ENCODE results near the gene PLSCR1.
"Not testable (repeated sequence)": the region's sequence is repeated elsewhere in the genome, so short reads cannot be mapped to it uniquely, and the experiment has no call there.

Gene PLSCR1

DNA sequence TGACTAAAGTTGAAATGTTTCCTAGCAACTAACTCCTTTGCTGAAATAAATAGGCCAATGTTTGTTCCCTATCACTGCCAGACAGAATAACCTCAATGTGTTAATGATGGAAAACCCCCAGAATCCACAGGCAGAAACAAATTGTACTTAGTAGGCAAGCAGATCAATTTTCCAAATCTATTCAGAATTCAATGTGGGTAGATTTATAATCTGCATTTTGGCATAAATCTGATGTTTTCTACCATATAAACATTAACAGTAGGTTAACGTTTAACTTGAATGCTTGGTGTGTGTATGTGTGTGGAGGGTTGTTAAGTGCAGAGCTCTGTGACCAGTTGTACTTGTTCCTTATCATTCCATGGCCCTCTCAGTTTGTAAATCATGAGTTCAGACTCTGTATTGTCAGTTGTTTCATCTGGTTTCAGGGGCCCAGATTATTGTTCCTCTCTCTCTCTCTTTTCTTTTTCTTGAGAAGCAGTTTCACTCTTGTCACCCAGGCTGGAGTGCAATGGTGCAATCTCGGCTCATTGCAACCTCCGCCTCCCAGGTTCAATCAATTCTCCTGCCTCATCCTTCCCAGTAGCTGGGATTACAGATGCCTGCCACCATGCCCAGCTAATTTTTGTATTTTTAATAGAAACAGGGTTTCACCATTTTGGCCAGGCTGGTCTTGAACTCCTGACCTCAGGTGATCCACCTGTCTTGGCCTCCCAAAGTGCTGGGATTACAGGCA, 32.8 kb downstream of the PLSCR1 start:
- DNase-seq (ENCODE audit: low spot score): no peak

DNA sequence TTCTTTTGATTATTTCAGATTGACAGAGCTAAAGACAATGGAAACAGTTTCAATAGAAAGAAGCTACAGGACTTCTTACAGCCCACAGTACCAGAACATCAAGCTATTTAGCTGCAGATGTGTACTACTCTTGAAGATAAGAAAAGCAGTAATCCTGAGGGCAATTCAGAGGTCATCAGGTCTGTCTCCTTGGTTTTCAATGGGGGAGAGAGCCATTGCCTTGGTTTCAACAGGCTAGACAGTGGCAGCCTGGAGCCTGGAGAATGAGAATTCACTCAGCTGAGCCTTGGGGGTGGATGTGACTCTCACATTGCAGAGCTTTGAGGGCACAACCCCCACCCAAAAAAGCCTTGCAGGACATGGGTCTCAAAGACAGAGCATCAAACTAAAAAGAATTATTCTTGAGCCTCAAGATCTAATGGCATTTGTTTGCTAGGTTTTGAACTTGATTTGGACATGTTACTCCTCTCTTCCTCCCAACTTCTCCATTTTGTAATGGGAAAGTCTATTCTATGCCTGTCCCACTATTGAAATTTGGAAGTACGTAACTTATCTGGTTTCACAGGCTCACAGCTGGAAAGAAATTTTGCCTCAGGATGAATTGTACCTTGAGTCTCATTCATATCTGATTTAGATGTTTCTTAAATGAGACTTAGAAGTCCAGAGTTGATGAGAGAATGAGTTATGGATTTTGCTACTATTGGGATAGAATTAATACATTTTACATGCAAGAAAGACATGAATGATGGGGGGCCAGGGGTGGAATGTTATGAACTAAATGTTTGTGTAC, 36.9 kb downstream of the PLSCR1 start:
- no peak for DNase-seq (ENCODE audit: low spot score)

DNA sequence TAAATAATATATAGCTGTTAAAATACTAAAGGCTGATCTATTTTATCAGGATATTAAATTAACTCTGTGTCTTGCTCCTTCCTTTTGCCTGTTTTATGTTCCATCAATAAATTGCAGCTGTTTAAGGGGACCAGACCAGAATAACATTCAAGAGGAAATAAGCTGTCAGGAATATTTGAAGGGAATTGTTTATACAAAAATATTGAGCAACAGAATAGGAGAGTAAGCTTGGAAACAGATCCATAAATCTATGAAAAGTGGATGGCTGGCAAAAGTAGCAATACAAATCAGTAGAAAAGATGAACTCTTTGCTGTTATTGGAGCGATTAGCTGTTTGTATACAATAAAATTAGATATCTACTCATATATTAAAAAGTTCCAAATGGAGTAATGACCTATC, 38.9 kb downstream of the PLSCR1 start:
- DNase-seq (ENCODE audit: low spot score): no peak

DNA sequence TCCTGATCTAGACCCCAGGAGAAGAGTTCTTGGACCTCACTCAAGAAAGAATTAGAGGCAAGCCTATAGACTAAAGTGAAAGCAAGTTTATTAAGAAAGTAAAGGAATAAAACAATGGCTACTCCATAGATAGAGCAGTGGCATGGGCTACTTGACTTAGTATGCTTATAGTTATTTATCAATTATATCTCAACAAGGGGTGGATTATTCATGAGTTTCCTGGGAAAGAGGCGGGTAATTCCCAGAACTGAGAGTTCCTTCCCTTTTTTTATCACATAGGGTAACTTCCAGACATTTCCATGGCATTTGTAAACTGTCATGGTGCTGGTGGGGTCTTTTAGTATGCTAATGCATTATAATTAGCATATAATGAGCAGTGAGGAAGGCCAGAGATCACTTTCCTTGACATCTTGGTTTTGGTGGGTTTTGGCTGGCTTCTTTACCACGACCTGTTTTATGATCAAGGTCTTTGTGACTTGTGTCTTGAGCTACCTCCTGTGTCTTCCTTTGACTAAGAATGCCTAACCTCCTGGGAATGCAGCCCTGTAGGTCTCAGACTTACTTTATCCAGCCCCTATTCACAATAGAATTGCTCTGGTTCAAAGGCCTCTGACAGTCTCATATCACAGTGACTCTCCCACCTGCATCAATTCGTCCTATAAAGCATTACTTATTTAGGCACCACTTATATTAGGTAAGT, 39.8 kb downstream of the PLSCR1 start:
- no peak for DNase-seq (ENCODE audit: low spot score)

DNA sequence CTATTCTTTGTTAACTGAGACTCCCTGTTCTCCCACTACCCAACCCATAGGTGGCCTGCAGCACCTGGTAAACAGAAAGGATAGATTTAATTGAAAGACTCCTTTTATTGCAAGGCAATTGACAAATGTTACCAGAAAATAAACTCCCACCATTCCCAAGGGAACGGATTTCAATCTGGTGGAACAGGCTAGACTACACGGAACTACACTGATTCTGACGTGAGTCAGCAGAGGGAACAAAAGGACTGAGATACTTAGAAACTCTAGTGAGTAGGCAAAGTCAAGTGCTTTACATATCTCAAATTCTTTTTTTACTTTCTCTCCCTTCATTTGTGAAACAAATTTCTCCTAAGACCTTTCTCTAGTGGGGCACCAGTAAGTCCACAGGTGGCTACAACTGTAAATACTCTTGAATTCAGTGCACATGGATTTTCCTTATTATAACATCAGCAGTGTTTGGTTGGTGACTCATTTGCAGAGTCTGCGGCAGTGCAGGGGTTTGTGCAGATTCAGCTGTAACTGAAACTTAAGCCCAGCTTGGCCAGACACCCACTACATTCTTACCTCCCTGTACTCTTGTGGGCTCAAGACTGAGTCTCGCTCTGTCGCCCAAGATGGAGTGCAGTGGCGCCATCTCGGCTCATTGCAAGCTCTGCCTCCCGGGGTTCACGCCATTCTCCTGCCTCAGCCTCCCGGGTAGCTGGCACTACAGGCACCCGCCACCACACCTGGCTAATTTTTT, 40.8 kb downstream of the PLSCR1 start:
- peak; percentile 2 for DNase-seq (ENCODE audit: low spot score)

DNA sequence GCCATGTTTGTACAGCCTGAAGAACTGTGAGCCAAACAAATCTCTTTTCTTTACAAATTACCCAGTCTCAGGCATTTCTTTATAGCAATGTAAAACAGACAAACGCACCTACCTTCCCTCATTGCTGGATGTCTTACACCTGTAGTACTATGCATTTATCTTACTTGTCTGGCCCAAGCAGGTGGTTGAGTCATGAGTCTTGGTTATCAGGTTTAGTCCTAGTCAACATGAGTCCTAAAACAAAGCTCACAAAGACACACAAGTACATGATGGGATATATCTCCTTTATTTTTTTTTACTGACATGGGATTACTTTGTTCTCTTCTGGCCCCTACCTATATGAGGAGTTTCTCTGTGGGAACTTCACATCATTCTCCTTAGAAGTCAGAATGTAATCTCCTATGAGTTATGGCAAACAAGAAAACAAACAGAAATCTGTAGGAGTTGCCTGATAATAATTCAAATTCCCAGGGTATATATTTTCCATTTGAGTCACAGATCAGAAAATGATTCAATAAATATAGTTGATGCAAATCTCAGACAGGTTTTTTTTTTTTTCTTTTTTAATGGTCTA, 41.4 kb downstream of the PLSCR1 start:
- DNase-seq (ENCODE audit: low spot score): no peak

DNA sequence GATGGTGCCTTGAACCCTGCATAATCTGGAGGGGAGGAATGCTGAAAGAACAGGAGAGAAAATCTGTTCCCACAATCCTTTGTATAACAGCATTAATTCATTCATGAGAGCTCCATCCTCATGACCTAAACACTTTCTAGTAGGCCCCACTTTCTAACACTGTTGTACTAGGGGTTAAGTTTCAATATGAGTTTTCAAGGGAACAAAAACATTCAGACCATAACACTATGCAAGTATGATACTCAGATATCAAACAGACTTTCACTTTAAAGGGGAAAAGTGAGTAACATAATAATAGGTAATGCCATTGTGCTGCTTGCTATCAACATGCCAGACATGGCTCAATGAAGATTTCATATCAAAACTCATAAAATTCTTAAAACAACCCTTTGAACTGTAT, 42.7 kb downstream of the PLSCR1 start:
- DNase-seq (ENCODE audit: low spot score): no peak

DNA sequence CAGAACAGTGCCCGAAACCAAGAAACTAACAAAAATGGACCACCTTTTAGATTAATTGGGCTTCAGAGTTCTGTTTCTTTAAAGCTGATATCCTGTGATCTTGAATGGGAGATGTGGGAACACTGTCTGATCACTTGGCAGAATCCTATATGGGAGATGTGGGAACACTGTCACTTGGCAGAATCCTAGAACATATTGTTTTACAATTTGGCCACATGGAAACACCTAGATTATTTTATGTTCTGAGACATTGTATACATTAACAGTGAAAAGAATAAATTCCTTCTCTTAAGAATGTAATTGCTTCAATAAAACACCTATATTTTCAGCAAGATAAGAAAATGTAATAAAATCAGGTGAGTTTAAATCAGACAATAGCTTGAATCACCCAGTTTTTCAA, 44.7 kb downstream of the PLSCR1 start:
- DNase-seq (ENCODE audit: low spot score): no peak

DNA sequence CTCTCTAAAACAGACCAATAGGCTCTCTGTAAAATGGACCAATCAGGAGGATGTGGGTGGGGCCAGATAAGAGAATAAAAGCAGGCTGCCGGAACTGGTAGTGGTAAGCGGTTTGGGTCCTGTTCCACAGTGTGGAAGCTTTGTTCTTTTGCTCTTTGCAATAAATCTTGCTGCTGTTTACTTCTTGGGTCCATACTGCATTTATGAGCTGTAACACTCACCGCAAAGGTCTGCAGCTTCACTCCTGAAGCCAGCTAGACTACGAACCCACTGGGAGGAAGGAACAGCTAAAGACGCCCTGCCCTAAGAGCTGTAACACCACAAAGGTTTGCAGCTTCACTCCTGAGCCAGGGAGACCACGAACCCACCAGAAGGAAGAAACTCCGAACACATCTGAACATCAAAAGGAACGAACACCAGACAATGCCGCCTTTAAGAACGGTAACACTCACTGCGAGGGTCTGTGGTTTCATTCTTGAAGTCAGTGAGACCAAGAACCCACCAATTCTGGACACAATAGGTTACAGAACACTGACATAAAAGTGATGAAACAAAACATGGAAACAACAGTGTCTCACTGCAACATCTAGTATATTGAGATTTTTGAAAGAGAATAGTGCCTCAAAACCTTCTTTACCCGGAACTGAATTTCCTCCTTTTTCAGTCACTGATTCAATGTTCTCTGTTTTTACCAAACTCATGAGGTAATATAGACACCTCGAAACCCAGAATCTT, 46.2 kb downstream of the PLSCR1 start:
- DNase-seq (ENCODE audit: low spot score): no peak

DNA sequence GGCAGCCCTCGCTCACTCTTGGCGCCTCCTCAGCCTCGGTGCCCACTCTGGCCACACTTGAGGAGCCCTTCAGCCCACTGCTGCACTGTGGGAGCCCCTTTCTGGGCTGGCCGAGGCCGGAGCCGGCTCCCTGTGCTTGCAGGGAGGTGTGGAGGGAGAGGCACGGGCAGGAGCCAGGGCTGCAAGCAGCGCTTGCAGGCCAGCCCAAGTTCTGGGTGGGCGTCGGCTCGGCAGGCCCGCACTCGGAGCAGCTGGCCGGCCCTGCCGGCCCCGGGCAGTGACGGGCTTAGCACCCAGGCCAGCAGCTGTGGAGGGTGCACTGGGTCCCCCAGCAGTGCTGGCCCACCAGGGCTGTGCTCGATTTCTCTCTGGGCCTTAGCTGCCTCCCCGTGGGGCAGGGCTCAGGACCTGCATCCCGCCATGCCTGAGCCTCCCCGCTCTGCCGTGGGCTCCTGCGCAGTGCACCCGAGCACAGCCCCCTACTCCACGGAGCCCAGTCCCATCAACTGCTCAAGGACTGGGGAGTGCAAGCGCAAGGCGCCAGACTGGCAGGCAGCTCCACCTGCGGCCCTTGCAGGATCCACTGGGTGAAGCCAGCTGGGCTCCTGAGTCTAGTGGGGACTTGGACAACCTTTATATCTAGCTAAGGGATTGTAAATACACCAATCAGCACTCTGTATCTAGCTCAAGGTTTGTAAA, 47.1 kb downstream of the PLSCR1 start:
- not testable (repeated sequence) for DNase-seq (ENCODE audit: low spot score)

DNA sequence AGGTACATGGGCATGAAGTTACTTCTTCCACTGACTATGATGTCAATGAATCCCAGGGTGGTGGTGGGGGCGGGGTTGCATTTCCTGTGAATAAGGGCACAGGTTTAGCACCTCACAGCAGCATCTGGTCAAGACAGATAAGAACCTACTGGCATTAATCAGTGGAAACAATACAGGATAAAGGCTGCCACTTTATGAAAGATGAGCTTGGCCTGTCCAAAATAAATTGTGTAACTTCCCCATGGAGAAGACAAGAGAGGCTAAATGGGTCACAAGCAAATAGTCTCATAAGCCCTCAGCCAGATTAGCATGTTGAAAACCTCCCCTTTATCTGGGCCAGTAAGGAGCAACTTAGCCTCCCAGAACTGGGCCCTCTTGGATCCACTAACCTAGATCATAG, 47.7 kb downstream of the PLSCR1 start:
- DNase-seq (ENCODE audit: low spot score): no peak

DNA sequence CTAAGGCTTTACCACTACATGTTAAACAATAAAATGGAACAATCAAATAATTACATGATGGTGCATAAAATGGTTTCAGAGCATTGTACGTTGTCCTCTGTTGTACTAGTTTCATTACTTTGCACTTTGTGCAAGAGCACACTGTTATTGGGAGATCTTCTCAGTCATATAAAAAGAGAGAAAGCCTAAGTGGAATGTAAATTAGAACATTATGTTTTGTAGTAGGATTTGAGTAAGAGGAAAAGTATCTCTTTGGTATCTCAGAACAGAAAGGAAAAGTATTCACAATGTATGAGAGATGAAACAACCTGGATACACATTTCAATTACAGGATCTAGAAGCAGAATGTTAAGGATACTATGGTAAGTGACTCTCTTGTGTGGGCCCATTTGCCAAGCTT, 48.2 kb downstream of the PLSCR1 start:
- DNase-seq (ENCODE audit: low spot score): no peak

DNA sequence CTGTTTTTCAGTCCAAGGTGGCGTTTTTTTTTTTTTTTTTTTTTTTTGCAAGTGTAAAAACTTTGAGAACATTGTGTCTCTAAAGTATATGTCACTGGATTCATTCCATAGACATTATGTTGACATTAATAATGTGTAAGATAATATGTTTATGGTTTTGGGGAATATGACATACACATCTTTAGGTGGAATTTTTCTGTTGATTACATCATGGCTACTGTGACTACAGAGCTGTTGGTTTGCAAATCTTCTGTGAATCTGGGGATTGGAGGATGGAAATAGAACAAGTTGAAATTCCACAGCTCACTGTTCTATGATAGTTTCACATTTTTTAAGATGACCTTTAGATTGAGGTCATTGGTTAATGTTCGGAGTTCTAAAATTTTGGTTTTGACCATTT, 50.6 kb downstream of the PLSCR1 start:
- DNase-seq (ENCODE audit: low spot score): no peak

DNA sequence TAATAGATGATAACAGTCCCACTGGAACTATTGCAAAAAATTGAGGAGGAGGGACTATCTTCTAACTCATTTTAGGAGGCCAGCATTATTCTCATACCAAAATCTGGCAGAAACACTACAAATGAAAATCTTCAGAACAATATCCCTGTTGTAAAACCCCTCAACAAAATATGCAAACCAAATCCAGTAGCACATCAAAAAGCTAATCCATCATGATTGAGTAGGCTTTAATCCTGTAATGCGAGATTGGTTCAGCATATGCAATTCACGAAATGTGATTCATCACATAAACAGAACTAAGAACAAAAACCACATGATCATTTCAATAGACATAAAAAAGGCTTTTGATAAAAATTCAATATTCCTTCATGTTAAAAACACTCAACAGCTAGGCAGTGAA, 51.2 kb downstream of the PLSCR1 start:
- no peak for DNase-seq (ENCODE audit: low spot score)

DNA sequence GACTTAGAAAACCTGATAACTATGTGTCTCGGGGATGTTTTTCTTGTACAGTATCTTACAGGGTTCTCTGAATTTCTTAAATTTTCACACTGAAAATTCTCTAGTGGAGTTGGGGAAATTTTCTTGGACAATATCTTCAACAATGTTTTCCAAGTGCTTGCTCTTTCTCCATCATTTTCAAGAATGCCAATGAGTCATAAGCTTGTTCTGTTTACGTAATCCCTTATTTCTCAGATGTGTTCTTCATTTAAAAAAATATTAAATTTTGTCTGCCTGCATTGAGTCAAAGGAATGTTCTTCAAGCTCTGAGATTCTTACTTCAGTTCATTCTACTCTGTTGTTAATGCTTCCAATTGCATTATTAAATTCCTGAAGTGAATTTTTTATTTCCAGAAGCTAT, 53.1 kb downstream of the PLSCR1 start:
- no peak for DNase-seq (ENCODE audit: low spot score)

DNA sequence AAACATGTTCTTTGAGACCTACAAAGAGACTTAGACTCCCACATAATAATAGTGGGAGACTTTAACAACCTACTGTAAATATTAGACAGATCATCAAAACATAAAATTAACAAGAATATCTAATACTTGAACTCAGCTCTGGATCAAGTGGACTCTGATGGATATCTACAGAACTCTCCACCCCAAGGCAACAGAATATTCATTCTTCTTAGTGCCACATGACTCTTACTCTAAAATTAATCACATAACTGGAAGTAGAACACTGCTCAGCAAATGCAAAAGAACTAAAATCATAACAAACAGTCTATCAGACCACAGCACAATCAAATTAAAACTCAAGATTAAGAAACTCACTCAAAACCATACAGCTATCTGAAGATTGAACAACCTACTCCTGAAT, 59.1 kb downstream of the PLSCR1 start:
- DNase-seq (ENCODE audit: low spot score): no peak

DNA sequence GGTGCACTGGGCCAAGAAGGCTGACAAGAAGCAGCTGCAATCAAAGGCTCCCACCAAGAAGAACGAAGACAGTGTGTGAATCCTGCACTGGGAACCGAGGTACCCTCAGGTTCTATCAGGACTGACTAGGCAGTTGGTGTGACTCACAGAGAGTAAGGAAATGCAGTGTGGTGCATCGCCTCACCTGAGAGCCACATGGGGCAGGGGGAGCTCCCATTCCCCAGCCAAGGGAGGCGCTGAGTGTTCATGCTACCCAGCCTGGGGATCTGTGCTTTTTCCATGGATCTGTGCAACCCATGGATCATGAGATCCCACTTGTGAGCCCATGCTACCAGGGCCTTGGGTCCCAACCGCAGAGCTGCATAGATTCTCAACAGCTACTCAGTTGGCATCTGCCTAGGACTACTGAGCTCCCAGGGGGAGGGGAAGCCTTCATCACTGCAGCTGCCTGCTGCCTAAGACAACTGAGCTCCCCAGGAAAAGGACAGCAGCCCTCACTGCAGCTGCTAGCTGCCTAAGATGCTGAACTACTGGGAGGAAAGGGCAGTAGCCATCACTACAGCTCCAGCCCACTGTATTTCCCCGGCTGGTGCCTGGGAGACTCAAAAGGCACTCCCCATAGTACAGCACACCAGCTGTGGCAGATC, 68.2 kb downstream of the PLSCR1 start:
- no peak for DNase-seq (ENCODE audit: low spot score)

DNA sequence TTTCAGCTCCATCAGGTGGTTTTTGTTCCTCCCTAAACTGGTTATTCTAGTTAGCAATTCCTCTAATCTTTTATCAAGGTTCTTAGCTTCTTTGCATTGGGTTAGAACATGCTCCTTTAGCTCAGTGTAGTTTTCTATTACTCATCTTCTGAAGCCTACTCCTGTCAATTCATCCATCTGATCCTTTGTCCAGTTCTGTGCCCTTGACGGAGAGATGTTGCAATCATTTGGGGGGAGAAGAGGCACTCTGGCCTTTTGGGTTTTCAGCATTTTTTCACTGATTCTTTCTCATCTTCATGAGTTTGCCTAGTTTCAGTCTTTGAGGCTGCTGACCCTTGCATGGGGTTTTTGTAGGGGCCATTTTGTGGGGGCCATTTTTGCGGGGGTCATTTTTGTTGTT, 69.4 kb downstream of the PLSCR1 start:
- DNase-seq (ENCODE audit: low spot score): not testable (repeated sequence)

DNA sequence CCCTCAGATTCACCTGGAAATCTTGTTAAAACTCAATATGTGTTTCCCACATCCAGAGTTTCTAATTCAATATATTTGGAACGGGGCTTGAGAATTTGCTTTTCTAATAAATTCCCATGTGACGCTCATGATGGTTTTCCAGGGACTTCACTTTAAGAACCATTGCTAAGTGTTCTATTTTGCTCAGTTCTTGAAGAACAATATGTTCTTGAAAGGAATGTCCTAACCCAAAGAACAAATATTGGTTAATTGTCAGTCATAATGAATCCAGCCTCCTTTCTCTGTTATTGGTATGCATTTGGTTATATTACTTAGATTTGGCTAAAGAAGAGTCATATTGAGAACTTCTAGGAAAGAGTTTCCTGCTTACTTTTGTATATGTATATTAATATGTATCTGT, 70.7 kb downstream of the PLSCR1 start:
- DNase-seq (ENCODE audit: low spot score): no peak

DNA sequence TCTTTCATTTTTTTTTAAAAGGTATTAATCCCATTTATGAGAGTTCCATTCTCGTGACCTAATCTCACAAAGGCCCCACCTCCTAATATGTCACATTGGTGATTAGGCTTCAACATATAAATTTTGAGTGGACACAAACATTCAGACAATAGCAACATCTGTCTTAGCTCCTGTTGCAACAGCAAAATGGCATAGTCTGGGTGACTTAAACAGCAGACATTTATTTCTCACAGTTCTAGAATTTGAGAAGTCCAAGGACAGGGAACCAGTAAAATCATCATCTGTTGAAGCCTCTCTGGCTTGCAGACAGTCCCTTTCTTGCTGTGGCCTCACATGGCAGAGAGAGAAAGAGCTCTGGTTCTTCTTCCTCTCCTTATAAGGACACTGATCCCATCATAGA, 71.8 kb downstream of the PLSCR1 start:
- DNase-seq (ENCODE audit: low spot score): no peak
